CD4-positive, alpha-beta memory T cell (primary cell): ENCODE data around the gene MT1A. TPM values are rescaled to one million over a fixed set of nuclear protein-coding genes. Genes with fewer than 3 reads are reported as not detected.

Experiments used
- CTCF ChIA-PET: fragments of 350-600 bp; sonication (Branson Sonifier 250); formaldehyde crosslinking; loops from one replicate; lab custom pipeline; 2021; ENCODE audit warnings: inconsistent platforms; ENCODE audit not compliant: partially characterized antibody; lab: Charles Lee
- POLR2A ChIA-PET: fragments of 350-600 bp; sonication (Branson Sonifier 250); formaldehyde crosslinking; loops from one replicate; lab custom pipeline; 2021; ENCODE audit not compliant: partially characterized antibody; lab: Charles Lee
- DNase-seq, 5 donors: peaks; one replicate each; pipeline versions ENCODE4 v3.0.0 to v3.0.0-alpha.2; 2020 to 2022; ENCODE audit warnings: mixed read lengths in 1 of 5
- H3K27ac ChIP-seq: one replicate; pipeline ENCODE4 v1.7.0; 2013; ENCODE audit warnings: low read depth, low read length
- H3K27me3 ChIP-seq: 2 replicates; pipeline ENCODE4 v1.7.0; 2013; ENCODE audit warnings: mild to moderate bottlenecking, low read length, moderate library complexity; ENCODE audit not compliant: insufficient read depth
- H3K36me3 ChIP-seq: 2 replicates; pipeline ENCODE4 v1.7.0; 2013; ENCODE audit warnings: mild to moderate bottlenecking, low read length, moderate library complexity; ENCODE audit not compliant: insufficient read depth
- H3K4me1 ChIP-seq: 2 replicates; pipeline ENCODE4 v1.7.0; 2013; ENCODE audit warnings: mild to moderate bottlenecking, low read length, moderate library complexity; ENCODE audit not compliant: insufficient read depth
- H3K4me3 ChIP-seq, 2 donors: one replicate each; pipeline ENCODE4 v1.7.0; 2013; ENCODE audit warnings: low read length in 2 of 2, mild to moderate bottlenecking in 1 of 2
- H3K9me3 ChIP-seq, 2 donors: one replicate each; pipeline ENCODE4 v1.7.0; 2013; ENCODE audit warnings: low read length in 2 of 2, control low read depth in 1 of 2; ENCODE audit not compliant: control insufficient read depth in 1 of 2
- H3K27ac Mint-ChIP-seq, 7 donors: one replicate each; pipeline ENCODE4 v1.8.0; 2020 to 2021; ENCODE audit warnings: mixed read lengths in 7 of 7, mild to moderate bottlenecking in 6 of 7, inconsistent platforms in 3 of 7, moderate library complexity in 3 of 7
- H3K27me3 Mint-ChIP-seq, 2 donors: one replicate each; pipeline ENCODE4 v1.8.0; 2020 to 2021; ENCODE audit warnings: mixed read lengths in 2 of 2
- H3K36me3 Mint-ChIP-seq, 2 donors: one replicate each; pipeline ENCODE4 v1.8.0; 2020 to 2021; ENCODE audit warnings: mixed read lengths in 2 of 2, inconsistent platforms in 1 of 2, mild to moderate bottlenecking in 1 of 2
- H3K4me1 Mint-ChIP-seq, 4 donors: one replicate each; pipeline ENCODE4 v1.8.0; 2020 to 2021; ENCODE audit warnings: mixed read lengths in 4 of 4, mild to moderate bottlenecking in 1 of 4
- H3K4me3 Mint-ChIP-seq, 8 donors: one replicate each; pipeline ENCODE4 v1.8.0; 2020 to 2021; ENCODE audit warnings: mixed read lengths in 8 of 8, mild to moderate bottlenecking in 7 of 8, moderate library complexity in 6 of 8, inconsistent platforms in 3 of 8
- H3K9me3 Mint-ChIP-seq, 8 donors: one replicate each; pipeline ENCODE4 v1.8.0; 2020 to 2021; ENCODE audit warnings: mixed read lengths in 8 of 8, mild to moderate bottlenecking in 5 of 8, inconsistent platforms in 3 of 8, moderate library complexity in 1 of 8
- intact Hi-C: fragments of 100-400 bp; cut with micrococcal nuclease; formaldehyde crosslinking; loops from one replicate; pipeline ENCODE4 v1.15.1; 2023
- polyA plus RNA-seq, 2 donors: library from polyadenylated mRNA; unstranded; fragments of 300-500 nt; fragmentation: Illumina TruSeq; gene quantifications; one replicate each; pipeline ENCODE4 v1.2.3, GENCODE V29; 2021
- total RNA-seq, 2 experiments: library from RNA; stranded (reverse); gene quantifications; one replicate each; pipeline ENCODE4 v1.2.3, GENCODE V29; 2021

The MT1A gene
- total and polyA plus RNA-seq, 4 experiments from 2014 or later: not detected

DNA sequence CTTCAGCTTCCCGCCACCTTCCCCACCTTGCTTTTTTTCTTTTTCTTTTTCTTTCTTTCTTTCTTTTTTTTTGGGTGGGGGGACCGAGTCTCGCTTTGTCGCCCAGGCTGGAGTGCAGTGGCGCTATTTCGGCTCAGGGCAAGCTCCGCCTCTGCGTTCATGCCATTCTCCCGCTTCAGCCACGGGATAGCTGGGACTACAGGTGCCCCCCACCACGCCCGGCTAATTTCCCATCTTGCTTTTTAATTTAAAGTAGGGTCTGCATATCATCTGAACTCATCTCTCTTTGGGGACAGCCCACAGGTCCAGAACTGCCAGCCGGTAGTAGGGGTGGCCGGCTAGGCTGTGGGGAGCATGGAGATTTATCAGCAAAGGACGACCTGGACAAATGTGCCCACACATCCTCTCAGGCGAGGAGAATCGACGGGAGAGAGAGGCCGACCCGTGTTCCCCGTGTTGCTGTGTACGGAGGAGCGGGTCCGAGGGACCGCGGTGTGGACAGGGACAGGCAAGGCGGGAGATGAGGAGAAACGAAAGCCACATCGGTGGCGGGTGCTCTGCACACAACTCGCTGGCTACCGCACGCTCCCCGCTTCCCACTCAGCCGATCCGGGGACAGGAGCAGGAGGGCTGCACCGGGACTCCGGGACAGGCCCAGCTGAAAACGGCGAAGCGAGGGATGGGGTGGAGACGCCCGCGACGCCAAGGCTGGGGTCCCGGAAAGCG, 3.6 kb upstream of the MT1A start:
- peak overlapping the region in 1 of 7 donors; percentile 22 for H3K27ac Mint-ChIP-seq
- intact Hi-C loops: no loop called here
- no peak for DNase-seq
- H3K4me1 Mint-ChIP-seq: peaks cover 15 to 55% (median 25%) of the 10 kb centered on the region in 4 donors
- peaks cover 63 to 80% of the 10 kb centered on the region in 2 donors for H3K27me3 Mint-ChIP-seq
- H3K27me3 ChIP-seq: peaks cover 57% of the 10 kb centered on the region
- H3K27ac ChIP-seq: no peak overlapping the region
- H3K9me3 ChIP-seq: no peaks in the 10 kb centered on the region
- H3K9me3 Mint-ChIP-seq: no peaks in the 10 kb centered on the region
- ChIA-PET CTCF (interaction anchor here (1.0 kb wide), 1 partner anchor 11 kb away, joined by 3 read pairs; no protein-coding TSS in a partner anchor), POLR2A (interaction anchor here (0.6 to 1.3 kb wide), 2 partner anchors 9 to 23 kb away, joined by 3 to 4 read pairs; partner anchors contain the start of gene MT1F)
- H3K36me3 ChIP-seq: no peaks in the 10 kb centered on the region
- peak overlapping the region; percentile 43 to 81 (median 68) for H3K4me3 Mint-ChIP-seq
- H3K4me1 ChIP-seq: peaks cover 27% of the 10 kb centered on the region
- H3K4me3 ChIP-seq: no peak overlapping the region
- H3K36me3 Mint-ChIP-seq: no peaks in the 10 kb centered on the region

DNA sequence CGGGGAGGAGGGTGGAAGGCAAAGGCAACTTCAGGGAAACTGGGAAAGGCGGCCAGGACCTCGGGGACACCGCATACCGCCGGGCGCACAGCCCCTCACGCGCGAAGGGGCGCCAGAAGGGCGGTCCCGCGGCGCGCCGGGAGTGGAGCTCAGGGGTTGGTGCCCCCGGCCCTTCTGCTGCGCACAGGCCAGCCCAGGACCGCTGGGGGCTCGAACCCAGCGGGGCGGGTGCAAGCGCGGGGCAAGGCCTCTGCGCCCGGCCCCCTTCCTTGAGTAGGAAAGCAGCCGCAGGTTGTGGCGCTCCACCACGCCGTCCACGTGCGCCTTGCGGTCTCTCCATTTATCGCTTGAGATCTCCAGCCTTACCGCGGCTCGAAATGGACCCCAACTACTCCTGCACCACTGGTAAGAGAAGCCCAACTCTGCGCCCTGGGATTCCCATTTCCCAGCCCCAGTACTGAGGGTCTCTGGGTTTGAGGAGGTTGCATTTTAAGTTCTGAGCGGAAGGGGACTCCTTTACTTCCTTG, 3.0 kb upstream of the MT1A start:
- Mint-ChIP-seq H3K27me3 (peaks cover 67 to 79% of the 10 kb centered on the region in 2 donors), H3K4me1 (peaks cover 15 to 55% (median 25%) of the 10 kb centered on the region in 4 donors), H3K9me3 (no peaks in the 10 kb centered on the region), H3K27ac (no peak overlapping the region), H3K36me3 (no peaks in the 10 kb centered on the region), H3K4me3 (peak overlapping the region in 6 of 8 donors; percentile 39 to 77 (median 56))
- Histone ChIP-seq H3K36me3 (no peaks in the 10 kb centered on the region), H3K27ac (no peak overlapping the region), H3K9me3 (no peaks in the 10 kb centered on the region), H3K4me3 (no peak overlapping the region), H3K27me3 (peaks cover 57% of the 10 kb centered on the region), H3K4me1 (peaks cover 27% of the 10 kb centered on the region)
- CTCF ChIA-PET: no interaction called here
- DNase-seq: no peak
- POLR2A ChIA-PET: no interaction called here
- intact Hi-C loops: no loop called here

DNA sequence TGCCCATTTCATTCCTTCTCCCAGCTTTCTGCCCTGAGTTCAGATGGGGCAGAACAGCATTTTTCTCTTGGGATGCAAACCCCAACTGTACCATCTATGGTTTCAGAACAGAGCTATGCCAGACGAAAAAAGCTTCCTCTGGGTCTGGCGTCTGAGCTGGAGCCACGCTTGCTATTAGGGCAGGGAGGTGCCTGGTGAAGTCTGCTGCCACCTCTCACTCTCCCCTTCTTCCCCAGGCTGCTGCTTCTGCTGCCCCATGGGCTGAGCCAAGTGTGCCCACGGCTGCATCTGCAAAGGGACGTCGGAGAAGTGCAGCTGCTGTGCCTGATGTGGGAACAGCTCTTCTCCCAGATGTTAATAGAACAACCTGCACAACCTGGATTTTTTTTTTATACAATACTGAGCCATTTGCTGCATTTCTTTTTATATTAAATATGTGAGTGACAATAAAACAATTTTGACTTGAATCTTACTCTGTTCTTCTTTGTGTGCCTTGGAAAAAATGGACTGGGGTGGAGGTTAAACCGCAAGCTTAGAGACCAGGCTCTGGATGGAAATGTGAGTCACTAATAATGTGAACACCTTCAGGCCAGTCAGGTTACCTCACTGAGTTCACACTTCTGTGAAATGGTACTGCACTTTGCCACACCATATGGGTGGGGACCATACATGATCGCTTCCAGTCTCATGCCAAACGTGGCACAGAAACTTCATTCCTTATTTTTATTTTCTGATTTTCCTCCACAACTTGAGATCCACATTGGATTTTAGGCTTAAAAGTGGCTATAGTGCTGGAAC, 1.7 kb upstream of the MT1A start:
- H3K9me3 Mint-ChIP-seq: no peaks in the 10 kb centered on the region
- CTCF ChIA-PET: no interaction called here
- Histone ChIP-seq H3K27me3 (peaks cover 49% of the 10 kb centered on the region), H3K36me3 (no peaks in the 10 kb centered on the region), H3K4me3 (no peak overlapping the region), H3K9me3 (no peaks in the 10 kb centered on the region), H3K4me1 (peaks cover 26% of the 10 kb centered on the region), H3K27ac (no peak overlapping the region)
- H3K27ac Mint-ChIP-seq: no peak overlapping the region
- POLR2A ChIA-PET: interaction anchor here (1.2 kb wide), 1 partner anchor 12 kb away, joined by 4 read pairs; the partner anchor contains the start of gene MT1E
- H3K4me3 Mint-ChIP-seq: peak overlapping the region in 3 of 8 donors; percentile 10 to 17 (median 15)
- H3K4me1 Mint-ChIP-seq: peaks cover 14 to 52% (median 23%) of the 10 kb centered on the region in 4 donors
- peaks cover 55 to 72% of the 10 kb centered on the region in 2 donors for H3K27me3 Mint-ChIP-seq
- intact Hi-C loops: no loop called here
- H3K36me3 Mint-ChIP-seq: no peaks in the 10 kb centered on the region
- DNase-seq: no peak

DNA sequence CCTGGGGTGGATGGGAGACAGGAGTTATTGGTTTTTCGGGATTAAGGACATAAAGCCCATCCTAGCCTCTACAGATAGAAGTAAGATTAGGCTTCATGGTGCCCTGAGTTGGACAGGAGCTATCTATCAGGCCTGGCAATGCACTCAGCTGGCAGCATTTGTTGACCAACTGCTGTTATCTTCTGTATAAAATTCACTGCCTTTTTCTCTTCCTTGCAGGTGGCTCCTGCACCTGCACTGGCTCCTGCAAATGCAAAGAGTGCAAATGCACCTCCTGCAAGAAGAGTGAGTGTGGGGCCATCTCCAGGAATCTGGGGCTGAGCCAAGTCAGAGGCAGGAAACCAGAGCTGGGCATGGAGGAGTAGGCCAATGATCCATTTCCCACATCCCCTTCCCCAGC, 579 bp downstream of the MT1A start:
- ChIA-PET POLR2A (interaction anchor here (1.4 kb wide), 1 partner anchor 14 kb away, joined by 4 read pairs; the partner anchor contains the start of gene MT1E), CTCF (no interaction called here)
- no peaks in the 10 kb centered on the region for H3K36me3 Mint-ChIP-seq
- H3K4me3 Mint-ChIP-seq: no peak overlapping the region
- intact Hi-C loops: no loop called here
- DNase-seq: no peak
- no peak overlapping the region for H3K27ac Mint-ChIP-seq
- H3K27ac ChIP-seq: no peak overlapping the region
- no peak overlapping the region for H3K4me3 ChIP-seq
- no peaks in the 10 kb centered on the region for H3K36me3 ChIP-seq
- no peaks in the 10 kb centered on the region for H3K9me3 ChIP-seq
- H3K27me3 ChIP-seq: peaks cover 35% of the 10 kb centered on the region
- H3K9me3 Mint-ChIP-seq: no peaks in the 10 kb centered on the region
- H3K4me1 ChIP-seq: peaks cover 28% of the 10 kb centered on the region
- peaks cover 45 to 55% of the 10 kb centered on the region in 2 donors for H3K27me3 Mint-ChIP-seq
- peaks cover 26 to 56% (median 31%) of the 10 kb centered on the region in 4 donors for H3K4me1 Mint-ChIP-seq

GRCh38 chr16:56640076-56640475, 1.6 kb downstream of the MT1A start:
- Mint-ChIP-seq H3K4me1 (peaks cover 26 to 49% (median 30%) of the 10 kb centered on the region in 4 donors), H3K27me3 (peaks cover 37 to 47% of the 10 kb centered on the region in 2 donors), H3K36me3 (no peaks in the 10 kb centered on the region), H3K4me3 (no peak overlapping the region), H3K9me3 (no peaks in the 10 kb centered on the region), H3K27ac (no peak overlapping the region)
- intact Hi-C loops: no loop called here
- Histone ChIP-seq H3K4me3 (no peak overlapping the region), H3K4me1 (peaks cover 28% of the 10 kb centered on the region), H3K27ac (no peak overlapping the region), H3K27me3 (peaks cover 25% of the 10 kb centered on the region), H3K36me3 (no peaks in the 10 kb centered on the region), H3K9me3 (no peaks in the 10 kb centered on the region)
- CTCF ChIA-PET: interaction anchor here (5.1 kb wide), 1 partner anchor 62 kb away, joined by 48 read pairs; no protein-coding TSS in a partner anchor
- POLR2A ChIA-PET: no interaction called here
- DNase-seq: no peak

DNA sequence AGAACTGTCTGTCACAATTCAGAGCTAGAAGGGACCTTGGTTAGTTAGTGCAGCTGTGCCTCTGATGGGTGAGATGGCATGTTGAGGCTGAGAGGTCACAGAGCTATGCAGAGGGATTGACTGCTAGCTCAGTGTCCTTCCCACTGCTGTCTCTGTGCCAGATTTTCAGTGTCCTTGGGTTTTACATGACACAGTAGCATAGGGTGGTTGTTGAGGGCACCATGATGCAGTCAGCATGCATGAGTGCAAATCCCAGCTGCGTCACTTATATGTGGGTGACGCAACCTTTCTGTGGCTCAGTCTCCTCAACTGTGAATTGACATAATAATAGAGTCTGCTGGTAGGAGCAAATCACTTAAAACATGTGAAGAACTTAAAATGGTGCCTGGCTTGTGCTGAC, 2.7 kb downstream of the MT1A start:
- Mint-ChIP-seq H3K9me3 (no peaks in the 10 kb centered on the region), H3K4me1 (peaks cover 23 to 42% (median 25%) of the 10 kb centered on the region in 4 donors), H3K4me3 (no peak overlapping the region), H3K27me3 (peaks cover 30 to 39% of the 10 kb centered on the region in 2 donors), H3K27ac (no peak overlapping the region), H3K36me3 (no peaks in the 10 kb centered on the region)
- intact Hi-C loops: no loop called here
- POLR2A ChIA-PET: interaction anchor here (1.1 kb wide), 1 partner anchor 16 kb away, joined by 3 read pairs; the partner anchor contains the start of gene MT1F
- Histone ChIP-seq H3K9me3 (no peaks in the 10 kb centered on the region), H3K27ac (no peak overlapping the region), H3K4me3 (no peak overlapping the region), H3K4me1 (peaks cover 19% of the 10 kb centered on the region), H3K36me3 (no peaks in the 10 kb centered on the region), H3K27me3 (peaks cover 22% of the 10 kb centered on the region)
- DNase-seq: no peak
- CTCF ChIA-PET: interaction anchor here (0.9 to 5.1 kb wide), 2 partner anchors 38 to 61 kb away, joined by 4 to 48 read pairs; no protein-coding TSS in a partner anchor
